GM12878 (cell line): ENCODE data around the gene CDC14B. TPM values are rescaled to one million over a fixed set of nuclear protein-coding genes. Genes with fewer than 3 reads are reported as not detected.

ENCODE experiments used
- ATAC-seq: fragments of 200-7000 bp; cut with Tn5 transposase; 3 replicates; pipeline ENCODE4 v1.9.1; 2020; ENCODE audit warnings: mild to moderate bottlenecking, moderate library complexity
- BruUV-seq: library from RNA; stranded (reverse); fragments of 400-500 nt; replicated peaks from 2 replicates; lab custom pipeline; 2021; lab: Mats Ljungman, UMichigan
- CTCF ChIA-PET: fragments of 300-600 bp; sonication (Branson Sonifier 250); formaldehyde crosslinking; extraction: SDS; loops from one replicate; lab custom pipeline; 2021; ENCODE audit warnings: inconsistent platforms; lab: Yijun Ruan, JAX
- POLR2A ChIA-PET: fragments of 350-600 bp; formaldehyde crosslinking; extraction: SDS; loops from one replicate; lab custom pipeline; 2021; ENCODE audit warnings: inconsistent platforms; lab: Charles Lee
- RAD21 ChIA-PET: fragments of 300-600 bp; sonication (Branson Sonifier 250); formaldehyde crosslinking; loops from one replicate; lab custom pipeline; 2023; ENCODE audit warnings: antibody characterized with exemption; ENCODE audit not compliant: unreplicated experiment; lab: Charles Lee
- SMC1A ChIA-PET: fragments of 300-600 bp; sonication (Branson Sonifier 250); formaldehyde crosslinking; loops from one replicate; lab custom pipeline; 2023; ENCODE audit not compliant: unreplicated experiment, uncharacterized antibody; lab: Charles Lee
- DNase-seq: peaks from one replicate; pipeline ENCODE4 v3.0.0-alpha.2; 2011; ENCODE audit warnings: low read depth, low spot score
- FAIRE-seq: peaks from 3 replicates; lab custom pipeline; 2011; peaks lifted over from hg19 to GRCh38; lab: Jason Lieb, UNC
- H2AFZ ChIP-seq: 2 replicates; pipeline ENCODE4 v1.6.0; 2011; ENCODE audit warnings: low read depth, low read length, control low read depth; ENCODE audit not compliant: control insufficient read depth
- H3K27ac ChIP-seq: 2 replicates; pipeline ENCODE4 v1.5.1; 2011; ENCODE audit warnings: control low read depth; ENCODE audit not compliant: control insufficient read depth, insufficient read depth
- H3K27me3 ChIP-seq, 2 experiments: replicated peaks in 1 of 2; 2 replicates each; pipeline versions ENCODE4 v1.6.0 to v1.6.1; 2011; ENCODE audit warnings: low read length in 1 of 2; ENCODE audit not compliant: control insufficient read depth in 2 of 2, insufficient read depth in 2 of 2
- H3K36me3 ChIP-seq, 2 experiments: 2 replicates each; pipeline ENCODE4 v1.5.1; 2011; ENCODE audit warnings: low read length in 1 of 2; ENCODE audit not compliant: control insufficient read depth in 2 of 2, insufficient read depth in 2 of 2
- H3K4me1 ChIP-seq: 2 replicates; pipeline ENCODE4 v1.6.1; 2011; ENCODE audit warnings: mild to moderate bottlenecking, low read length, moderate library complexity, mixed read lengths; ENCODE audit not compliant: control insufficient read depth, insufficient read depth
- H3K4me2 ChIP-seq: 2 replicates; pipeline ENCODE4 v1.6.0; 2011; ENCODE audit warnings: control low read depth; ENCODE audit not compliant: control insufficient read depth, insufficient read depth
- H3K4me3 ChIP-seq: fragments of 200-600 bp; sonication (generic); 2 replicates; pipeline ENCODE4 v1.5.1; 2016
- H3K79me2 ChIP-seq: 2 replicates; pipeline ENCODE4 v1.6.0; 2011; ENCODE audit warnings: low read length; ENCODE audit not compliant: control insufficient read depth, insufficient read depth
- H3K9ac ChIP-seq: 2 replicates; pipeline ENCODE4 v1.8.0; 2011; ENCODE audit warnings: low read length, control low read depth, mixed read lengths; ENCODE audit not compliant: control insufficient read depth, insufficient read depth
- H3K9me3 ChIP-seq: replicated peaks from 3 replicates; pipeline ENCODE4 v1.5.1; 2011; ENCODE audit warnings: mild to moderate bottlenecking, low read length; ENCODE audit not compliant: control insufficient read depth, insufficient read depth
- H4K20me1 ChIP-seq: 2 replicates; pipeline ENCODE4 v1.6.0; 2011; ENCODE audit not compliant: control insufficient read depth, insufficient read depth
- ATF3 ChIP-seq: IDR thresholded peaks from 2 replicates; pipeline ENCODE4 v1.6.1; 2011; ENCODE audit warnings: low read depth, mild to moderate bottlenecking, low read length, moderate library complexity, borderline replicate concordance; ENCODE audit errors: extremely low read depth
- BCL11A ChIP-seq: IDR thresholded peaks from 2 replicates; pipeline ENCODE4 v1.6.1; 2011; ENCODE audit warnings: low read depth, low read length
- BCLAF1 ChIP-seq: fragments of 450-650 bp; IDR thresholded peaks from 2 replicates; pipeline ENCODE4 v1.6.1; 2017; ENCODE audit warnings: antibody characterized with exemption, mild to moderate bottlenecking, moderate library complexity
- CBFB ChIP-seq: IDR thresholded peaks from 2 replicates; pipeline ENCODE4 v1.6.1; 2016; ENCODE audit warnings: antibody characterized with exemption, low read depth
- FOXK2 ChIP-seq: fragments of 450-650 bp; IDR thresholded peaks from 2 replicates; pipeline ENCODE4 v1.6.1; 2017; ENCODE audit warnings: mild to moderate bottlenecking, moderate library complexity
- IKZF1 ChIP-seq: fragments of 450-650 bp; conservative IDR thresholded peaks from 2 replicates; pipeline ENCODE4 v1.6.1; 2017; ENCODE audit warnings: antibody characterized with exemption, mild to moderate bottlenecking
- KDM1A ChIP-seq: fragments of 200-600 bp; sonication (generic); IDR thresholded peaks from 2 replicates; pipeline ENCODE4 v1.6.1; 2016; ENCODE audit warnings: borderline replicate concordance
- MEF2B ChIP-seq: fragments of 450-650 bp; IDR thresholded peaks from 2 replicates; pipeline ENCODE4 v1.6.1; 2018; ENCODE audit warnings: mild to moderate bottlenecking, moderate library complexity; ENCODE audit not compliant: partially characterized antibody, poor library complexity, severe bottlenecking
- NBN ChIP-seq: fragments of 450-650 bp; IDR thresholded peaks from 2 replicates; pipeline ENCODE4 v1.6.1; 2016
- PML ChIP-seq: IDR thresholded peaks from 2 replicates; pipeline ENCODE4 v1.6.1; 2012; ENCODE audit warnings: low read length, inconsistent platforms
- POLR2AphosphoS5 ChIP-seq: IDR thresholded peaks from 2 replicates; pipeline ENCODE4 v1.6.1; 2011; ENCODE audit warnings: mild to moderate bottlenecking, low read length, inconsistent platforms
- RAD51 ChIP-seq: fragments of 450-650 bp; IDR thresholded peaks from 2 replicates; pipeline ENCODE4 v1.6.1; 2016; ENCODE audit warnings: moderate library complexity, mild to moderate bottlenecking, inconsistent platforms
- REST ChIP-seq: IDR thresholded peaks from 2 replicates; pipeline ENCODE4 v1.6.1; 2012; ENCODE audit warnings: mild to moderate bottlenecking, low read depth, low read length
- RFX5 ChIP-seq: IDR thresholded peaks from 2 replicates; pipeline ENCODE4 v1.6.1; 2011; ENCODE audit warnings: low read depth, low read length, improper control_type of control experiment
- SMARCA5 ChIP-seq: fragments of 450-650 bp; IDR thresholded peaks from 2 replicates; pipeline ENCODE4 v1.6.1; 2017; ENCODE audit warnings: mild to moderate bottlenecking
- STAT3 ChIP-seq: IDR thresholded peaks from 2 replicates; pipeline ENCODE4 v1.6.1; 2011; ENCODE audit warnings: low read depth, low read length, improper control_type of control experiment
- TCF7 ChIP-seq: IDR thresholded peaks from 2 replicates; pipeline ENCODE4 v1.6.1; 2014; ENCODE audit warnings: antibody characterized with exemption, borderline replicate concordance
- YY1 ChIP-seq: IDR thresholded peaks from 2 replicates; pipeline ENCODE4 v1.6.1; 2011; ENCODE audit warnings: low read depth, mild to moderate bottlenecking, low read length
- ZNF217 ChIP-seq: fragments of 450-650 bp; IDR thresholded peaks from 2 replicates; pipeline ENCODE4 v1.6.1; 2017; ENCODE audit warnings: antibody characterized with exemption, mild to moderate bottlenecking
- WGBS: methylation state at CpG from one replicate; pipeline ENCODE4 v1.1.6; 2016; ENCODE audit warnings: low lambda C conversion rate; ENCODE audit not compliant: insufficient replicate concordance, insufficient coverage; ENCODE audit errors: missing lambda C conversion rate; 5-methylcytosine and 5-hydroxymethylcytosine counted together
- in situ Hi-C: fragments of 300-500 bp; cut with MboI; formaldehyde crosslinking; loops from 9 replicates; pipeline ENCODE4 v1.14.3; 2018; ENCODE audit warnings: mixed read lengths
- intact Hi-C: fragments of 100-400 bp; cut with micrococcal nuclease; formaldehyde crosslinking; loops from one replicate; pipeline ENCODE4 v1.14.2; 2022; ENCODE audit not compliant: unreplicated experiment
- polyA plus RNA-seq, 11 experiments: library from polyadenylated mRNA; depleted of rRNA in 4 of 11; unstranded in 6 of 11; stranded (reverse) in 5 of 11; fragments of >200 nt; fragmentation: Nextera tagmentation in 4 of 11; fragmentation: Illumina TruSeq in 1 of 11; extraction: Ambion mirVana in 4 of 11; extraction: Trizol in 1 of 11; gene quantifications; 1 replicate in 1 of 11; 2 replicates in 10 of 11; pipeline versions ENCODE4 v1.2.1 to v1.2.3, GENCODE V29; 2011 to 2016; ENCODE audit warnings: inconsistent platforms in 2 of 11, missing spikeins in 2 of 11, low read depth in 1 of 11
- total RNA-seq, 4 experiments: library from RNA; depleted of rRNA in 3 of 4; stranded (reverse); fragments of >200 nt in 3 of 4; fragmentation: Illumina TruSeq in 1 of 4; extraction: Trizol in 1 of 4; gene quantifications; 2 replicates each; pipeline versions ENCODE4 v1.2.1 to v1.2.3, GENCODE V29; 2013 to 2021

The CDC14B gene
- total and polyA plus RNA-seq, 10 of the 15 experiments (the other 5 are each of a cell fraction or from before 2014, with no cell fraction given), result 3.7 to 11.7 (median 6.2) TPM

GRCh38 chr9:96458226-96458625 lies 161.4 kb downstream of the CDC14B start:
- intact Hi-C loops, result no loop called here
- no peaks in the 10 kb centered on the region for H3K9me3 ChIP-seq
- no peak overlapping the region for H3K27ac ChIP-seq
- no peaks in the 10 kb centered on the region for H3K36me3 ChIP-seq
- BruUV-seq, result no TSS peak
- POLR2A ChIA-PET, result no interaction called here
- DNase-seq, result no peak
- no peak overlapping the region for H3K9ac ChIP-seq
- SMC1A ChIA-PET, result interaction anchor here (2.2 kb wide), 1 partner anchor 16 kb away, joined by 6 read pairs; no protein-coding TSS in a partner anchor
- H3K4me2 ChIP-seq, result no peak overlapping the region
- H3K4me1 ChIP-seq, result no peaks in the 10 kb centered on the region
- in situ Hi-C loops, result no loop called here
- no peak for ATAC-seq
- H4K20me1 ChIP-seq, result no peaks in the 10 kb centered on the region
- CTCF ChIA-PET, result interaction anchor here (1.0 kb wide), 1 partner anchor 16 kb away, joined by 4 read pairs; no protein-coding TSS in a partner anchor
- H3K27me3 ChIP-seq, result no peaks in the 10 kb centered on the region
- WGBS, result 94% methylated on average over 8 of the region's 8 CpGs
- TF ChIP-seq MEF2B (no peak), PML (no peak), BCL11A (no peak), YY1 (no peak), RAD51 (no peak), ZNF217 (no peak), FOXK2 (no peak), STAT3 (no peak), RFX5 (no peak), ATF3 (no peak), KDM1A (no peak), TCF7 (no peak), BCLAF1 (no peak), REST (no peak), NBN (no peak), CBFB (no peak), SMARCA5 (no peak), POLR2AphosphoS5 (no peak), IKZF1 (no peak)
- RAD21 ChIA-PET, result no interaction called here
- H3K4me3 ChIP-seq, result no peak overlapping the region
- no peaks in the 10 kb centered on the region for H3K79me2 ChIP-seq
- FAIRE-seq, result no peak
- no peak overlapping the region for H2AFZ ChIP-seq
